HG03060 (cell line): ENCODE results near the gene DHPS.
"Not testable (repeated sequence)": the region's sequence is repeated elsewhere in the genome, so short reads cannot be mapped to it uniquely, and the experiment has no call there.

Source experiments
- ATAC-seq: cut with Tn5 transposase; IDR thresholded peaks from one replicate; pipeline ENCODE4 v1.9.1; 2021; ENCODE audit warnings: low read depth, moderate number of reproducible peaks; ENCODE audit not compliant: unreplicated experiment

Gene DHPS

GRCh38 chr19:12705654-12706331, 24.1 kb upstream of the DHPS start:
- no peak for ATAC-seq

GRCh38 chr19:12705169-12705568, 23.5 kb upstream of the DHPS start:
- ATAC-seq: no peak

- no peak for ATAC-seq
These were observed 21.4 kb upstream of the DHPS start for GRCh38 chr19:12703046-12703445.

GRCh38 chr19:12701596-12702282, 20.1 kb upstream of the DHPS start:
- ATAC-seq: no peak

- ATAC-seq: no peak
These were observed 16.5 kb upstream of the DHPS start for GRCh38 chr19:12698138-12698537.

- ATAC-seq: not testable (repeated sequence)
These were observed 15.7 kb upstream of the DHPS start for GRCh38 chr19:12697425-12697824.

- peak; percentile 63 for ATAC-seq
These were observed 15.0 kb upstream of the DHPS start, which contains the start of gene FBXW9 for GRCh38 chr19:12696366-12697335. FBXW9 (minus strand) TSS chr19:12696631; CDS start chr19:12696581, 50 bp downstream.

- no peak for ATAC-seq
These were observed 14.3 kb upstream of the DHPS start for GRCh38 chr19:12695997-12696365.

- no peak for ATAC-seq
These were observed 13.8 kb upstream of the DHPS start for GRCh38 chr19:12695514-12695913.

GRCh38 chr19:12695096-12695495, 13.4 kb upstream of the DHPS start:
- no peak for ATAC-seq

- ATAC-seq: no peak
These were observed 13.0 kb upstream of the DHPS start for GRCh38 chr19:12694641-12695040.

- no peak for ATAC-seq
These were observed 11.3 kb upstream of the DHPS start for GRCh38 chr19:12692960-12693359.

GRCh38 chr19:12689581-12690216, 8.0 kb upstream of the DHPS start:
- ATAC-seq: no peak

GRCh38 chr19:12689012-12689411, 7.3 kb upstream of the DHPS start:
- no peak for ATAC-seq

GRCh38 chr19:12687496-12688196, 6.0 kb upstream of the DHPS start, which contains the start of gene GNG14:
GNG14 (plus strand) TSS chr19:12687998; CDS start chr19:12688049, 51 bp downstream.
- no peak for ATAC-seq

- ATAC-seq: no peak
These were observed 4.2 kb upstream of the DHPS start for GRCh38 chr19:12685831-12686230.

GRCh38 chr19:12680034-12680433, 1.6 kb downstream of the DHPS start:
- ATAC-seq: no peak

- ATAC-seq: not testable (repeated sequence)
These were observed 3.6 kb downstream of the DHPS start for GRCh38 chr19:12678039-12678438.

GRCh38 chr19:12676928-12677327, 4.8 kb downstream of the DHPS start:
- no peak for ATAC-seq

GRCh38 chr19:12676384-12676792, 5.3 kb downstream of the DHPS start:
- no peak for ATAC-seq
